Measurements from ENCODE around the gene FKBP1A.
A peak's percentile ranks its signal among the peaks of the same experiment; 100 is the strongest.

FKBP1A gene

GRCh38 chr20:1331101-1331500 lies 61.8 kb downstream of the FKBP1A start:
- no peak for DNase-seq

GRCh38 chr20:1330075-1330830 lies 62.6 kb downstream of the FKBP1A start:
- DNase-seq = peak; percentile 30

- no peak for DNase-seq
Observed at GRCh38 chr20:1328680-1329330, 64.0 kb downstream of the FKBP1A start, which contains the start of gene SDCBP2. SDCBP2 (minus strand) TSS chr20:1329139; CDS start chr20:1320416, 8,723 bp downstream.

- no peak for DNase-seq
Observed at GRCh38 chr20:1327827-1328679, 64.8 kb downstream of the FKBP1A start.

- DNase-seq = no peak
Observed at GRCh38 chr20:1327241-1327653, 65.6 kb downstream of the FKBP1A start.

GRCh38 chr20:1326031-1326930 lies 66.6 kb downstream of the FKBP1A start:
- no peak for DNase-seq

GRCh38 chr20:1325173-1326030 lies 67.5 kb downstream of the FKBP1A start:
- peak; percentile 99 for DNase-seq

GRCh38 chr20:1324598-1325172 lies 68.2 kb downstream of the FKBP1A start:
- no peak for DNase-seq

- DNase-seq = no peak
Observed at GRCh38 chr20:1323830-1324597, 68.8 kb downstream of the FKBP1A start.

GRCh38 chr20:1323256-1323655 lies 69.6 kb downstream of the FKBP1A start:
- no peak for DNase-seq

GRCh38 chr20:1322511-1323245 lies 70.2 kb downstream of the FKBP1A start:
- no peak for DNase-seq

GRCh38 chr20:1321654-1321939 lies 71.3 kb downstream of the FKBP1A start:
- no peak for DNase-seq

GRCh38 chr20:1320902-1321653 lies 71.8 kb downstream of the FKBP1A start:
- no peak for DNase-seq

GRCh38 chr20:1320016-1320415 lies 72.8 kb downstream of the FKBP1A start:
- no peak for DNase-seq

- DNase-seq = no peak
Observed at GRCh38 chr20:1319462-1319861, 73.4 kb downstream of the FKBP1A start.

- DNase-seq = no peak
Observed at GRCh38 chr20:1319051-1319450, 73.8 kb downstream of the FKBP1A start.
